Ovary (tissue), 3 donors: ENCODE measurements around the gene DAGLA.

Source experiments
- EP300 ChIP-seq: sonication (generic); formaldehyde crosslinking; IDR thresholded peaks from one replicate; pipeline ENCODE4 v1.6.1; 2017; ENCODE audit warnings: antibody characterized with exemption
- POLR2A ChIP-seq: fragments of 450-650 bp; IDR thresholded peaks from one replicate; pipeline ENCODE4 v1.6.1; 2017; ENCODE audit warnings: antibody characterized with exemption, mild to moderate bottlenecking, moderate library complexity
- TF ChIP-seq, protein P1 (sequence below), 3 donors: fragments of 450-650 bp in 2 of 3; fragments of 200-600 bp in 1 of 3; IDR thresholded peaks; one replicate each; pipeline versions ENCODE4 v1.5.1 to v1.8.0; 2016 to 2022; ENCODE audit warnings: antibody characterized with exemption in 3 of 3, mild to moderate bottlenecking in 1 of 3
- donor health status: DM: no; HTN: no; CAD: no.

DNA sequence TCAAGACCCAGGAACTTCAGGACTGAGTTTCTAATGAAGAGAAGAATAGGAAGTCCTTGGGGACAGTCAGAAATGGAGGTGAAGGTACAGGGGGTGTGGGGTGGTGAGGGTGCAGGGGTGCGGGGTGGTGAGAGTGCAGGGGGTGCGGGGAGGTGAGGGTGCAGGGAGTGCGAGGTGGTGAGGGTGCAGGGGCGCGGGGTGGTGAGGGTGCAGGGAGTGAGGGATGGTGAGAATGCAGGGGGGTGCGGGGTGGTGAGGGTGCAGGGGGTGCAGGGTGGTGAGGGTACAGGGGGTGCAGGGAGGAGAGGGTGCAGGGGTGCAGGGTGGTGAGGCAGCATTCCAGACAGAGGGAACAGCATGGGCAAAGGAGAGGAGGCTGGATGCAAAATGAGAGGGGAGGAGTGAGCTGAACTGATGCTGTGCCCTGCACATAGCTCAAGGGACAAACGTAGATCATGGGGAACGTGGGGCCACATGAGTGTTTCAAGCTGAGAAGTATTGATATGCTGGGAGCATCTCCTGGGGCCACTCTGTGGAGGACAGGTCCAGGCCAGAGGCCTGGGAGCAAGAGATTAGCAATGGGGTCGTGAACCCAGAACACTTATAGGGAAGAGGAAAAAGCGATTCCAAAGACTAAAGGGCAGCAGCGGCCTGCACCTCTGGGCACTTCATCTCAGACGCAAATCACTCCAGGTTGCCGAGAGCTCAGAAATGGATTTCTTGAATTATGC, 23.7 kb upstream of the DAGLA start:
- TF ChIP-seq, protein P1, sequence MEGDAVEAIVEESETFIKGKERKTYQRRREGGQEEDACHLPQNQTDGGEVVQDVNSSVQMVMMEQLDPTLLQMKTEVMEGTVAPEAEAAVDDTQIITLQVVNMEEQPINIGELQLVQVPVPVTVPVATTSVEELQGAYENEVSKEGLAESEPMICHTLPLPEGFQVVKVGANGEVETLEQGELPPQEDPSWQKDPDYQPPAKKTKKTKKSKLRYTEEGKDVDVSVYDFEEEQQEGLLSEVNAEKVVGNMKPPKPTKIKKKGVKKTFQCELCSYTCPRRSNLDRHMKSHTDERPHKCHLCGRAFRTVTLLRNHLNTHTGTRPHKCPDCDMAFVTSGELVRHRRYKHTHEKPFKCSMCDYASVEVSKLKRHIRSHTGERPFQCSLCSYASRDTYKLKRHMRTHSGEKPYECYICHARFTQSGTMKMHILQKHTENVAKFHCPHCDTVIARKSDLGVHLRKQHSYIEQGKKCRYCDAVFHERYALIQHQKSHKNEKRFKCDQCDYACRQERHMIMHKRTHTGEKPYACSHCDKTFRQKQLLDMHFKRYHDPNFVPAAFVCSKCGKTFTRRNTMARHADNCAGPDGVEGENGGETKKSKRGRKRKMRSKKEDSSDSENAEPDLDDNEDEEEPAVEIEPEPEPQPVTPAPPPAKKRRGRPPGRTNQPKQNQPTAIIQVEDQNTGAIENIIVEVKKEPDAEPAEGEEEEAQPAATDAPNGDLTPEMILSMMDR (IDR thresholded peaks at IDR 0.05), result no peak
- TF ChIP-seq EP300 (no peak), POLR2A (no peak)
